Measurements from ENCODE around the gene TRIO.

TRIO gene

DNA sequence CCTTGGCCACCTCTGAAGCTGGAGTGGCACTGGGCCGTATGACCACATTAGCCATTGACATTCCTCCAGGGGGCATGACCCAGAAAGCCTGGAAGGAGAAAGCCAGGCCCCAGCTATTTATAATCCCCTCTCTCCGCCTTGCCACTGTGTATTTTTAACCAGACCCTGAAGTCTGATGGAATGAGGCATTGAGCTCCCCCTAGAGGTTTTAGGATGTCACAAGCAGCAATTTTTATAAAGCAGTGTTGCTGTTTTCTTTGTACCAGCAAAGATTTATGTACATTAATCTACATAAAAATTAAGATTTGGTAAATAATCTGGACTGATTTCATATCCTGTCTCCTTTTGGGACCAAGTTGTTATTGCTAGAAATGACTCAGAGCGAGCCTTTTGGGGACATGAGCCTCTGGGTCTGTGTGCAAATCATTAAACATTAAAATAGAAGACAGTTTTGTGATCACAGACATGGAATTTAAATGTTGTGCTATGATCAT lies 127.1 kb downstream of the TRIO start:
- peak; percentile 29 for FAIRE-seq

DNA sequence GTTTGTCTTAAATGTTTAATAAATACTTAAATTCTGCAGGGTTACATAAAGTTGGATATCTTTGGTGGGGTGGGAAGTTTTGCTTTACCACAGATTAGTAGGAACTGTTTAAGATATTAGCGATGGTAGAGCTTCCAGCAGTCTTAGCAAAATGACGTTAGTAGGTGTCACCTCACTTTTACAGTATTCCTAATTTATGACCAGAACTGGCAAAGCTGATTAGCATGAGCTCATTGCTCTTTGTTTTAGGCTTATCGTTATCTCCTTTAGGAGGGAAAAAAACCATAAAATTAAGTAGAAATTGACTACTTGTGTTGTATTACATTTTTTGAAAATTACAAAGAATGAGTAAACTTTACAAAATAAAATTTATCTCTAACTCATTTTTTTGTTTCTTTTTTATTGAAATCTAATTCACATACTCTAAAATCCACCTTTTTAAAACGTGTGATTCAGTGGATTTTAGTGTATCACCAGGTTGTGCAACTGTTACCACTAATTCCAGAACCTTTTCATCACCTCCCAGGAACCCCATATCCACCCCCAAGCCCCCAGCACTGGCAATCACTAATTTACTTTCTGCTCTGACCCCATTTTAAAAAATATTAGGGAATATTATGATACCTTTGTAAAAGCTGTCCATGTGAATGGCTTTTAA lies 129.5 kb downstream of the TRIO start:
- no peak for FAIRE-seq

DNA sequence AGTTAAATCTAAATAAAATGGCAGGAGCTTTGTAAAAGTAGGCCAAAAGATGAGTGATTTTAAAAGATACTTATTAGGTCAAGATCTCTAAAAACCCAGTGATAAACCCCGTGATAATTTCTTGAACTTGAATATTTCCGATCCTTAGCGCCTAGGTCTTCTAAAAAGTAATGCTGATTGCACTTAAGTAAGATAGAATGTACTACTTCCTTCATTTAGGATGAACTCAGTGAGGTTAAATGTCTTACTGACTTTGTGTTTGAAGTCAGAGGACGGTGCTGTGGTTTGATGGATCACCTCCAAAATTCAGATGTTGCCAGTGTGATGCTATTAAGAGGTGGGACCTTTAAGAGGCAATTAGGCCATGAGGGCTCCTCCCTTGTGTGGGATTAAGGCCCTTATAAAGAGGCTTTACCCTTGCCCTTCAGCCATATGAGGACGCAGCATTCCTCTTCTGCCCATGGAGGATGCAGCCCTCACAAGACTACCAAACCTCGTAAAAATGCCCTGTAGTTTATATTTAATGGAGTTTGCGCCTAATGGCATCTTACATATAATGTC lies 130.1 kb downstream of the TRIO start:
- no peak for FAIRE-seq

DNA sequence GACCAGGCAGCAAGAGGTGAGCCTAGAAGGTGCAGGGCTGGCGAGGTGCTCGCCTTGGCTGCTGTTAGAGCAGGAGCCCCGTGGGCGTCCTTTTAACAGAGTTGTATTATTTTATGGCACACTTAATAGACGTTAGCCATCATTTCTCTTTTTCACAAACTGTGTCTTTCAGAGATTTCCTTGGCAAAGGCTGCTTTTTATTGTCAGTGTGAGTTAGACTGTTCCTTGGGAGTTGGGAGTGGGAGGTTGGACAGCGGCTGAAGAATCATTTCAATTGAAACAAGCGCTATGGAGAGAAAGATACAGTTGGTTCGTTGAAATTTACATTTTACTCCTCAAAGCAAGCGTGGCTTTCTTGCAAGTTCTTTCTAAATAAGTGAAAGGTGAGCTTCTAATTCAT lies 133.2 kb downstream of the TRIO start:
- FAIRE-seq = no peak

DNA sequence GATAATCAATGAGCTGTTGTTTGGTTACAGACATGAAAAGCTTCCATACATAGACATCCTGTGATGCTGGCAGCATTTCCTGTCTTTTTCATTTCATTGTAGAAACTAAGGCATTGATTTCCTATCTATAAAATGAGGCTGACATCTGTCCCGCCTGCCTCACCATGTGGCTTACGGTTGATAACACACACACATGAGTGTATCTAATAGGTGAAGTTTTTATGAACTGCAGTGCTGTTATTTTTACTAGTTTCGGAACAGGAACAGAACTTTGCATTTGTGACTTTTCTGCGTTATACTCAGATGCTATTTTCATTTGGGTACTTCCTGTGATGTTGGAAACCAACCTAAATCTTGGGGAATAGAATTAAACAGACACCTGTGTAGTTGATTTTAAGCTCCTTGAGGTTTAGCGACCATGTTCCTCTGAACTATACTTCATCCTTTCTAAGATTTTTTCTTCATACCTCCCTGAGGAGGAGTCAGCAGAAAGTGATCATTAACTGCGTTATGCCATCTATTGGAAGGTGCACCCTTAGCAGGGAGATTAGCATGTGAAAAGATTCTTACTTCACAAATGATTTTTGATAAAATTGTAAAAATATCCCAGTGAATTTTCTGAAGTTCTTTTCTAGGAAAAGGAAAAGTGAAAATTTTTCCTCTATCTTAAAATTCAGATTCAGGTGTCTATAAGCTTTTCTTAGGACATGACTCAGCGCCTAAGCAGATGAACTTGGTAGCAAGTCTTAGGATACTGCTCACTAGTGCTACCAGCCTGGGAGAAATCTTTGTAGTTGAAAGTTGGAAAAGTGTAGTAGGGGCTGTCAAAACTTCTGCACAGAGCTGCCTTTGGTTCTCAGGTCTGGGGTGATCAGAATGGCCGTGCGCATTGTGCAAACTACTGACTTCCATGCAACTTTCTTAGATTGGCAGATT lies 134.5 kb downstream of the TRIO start:
- no peak for FAIRE-seq

DNA sequence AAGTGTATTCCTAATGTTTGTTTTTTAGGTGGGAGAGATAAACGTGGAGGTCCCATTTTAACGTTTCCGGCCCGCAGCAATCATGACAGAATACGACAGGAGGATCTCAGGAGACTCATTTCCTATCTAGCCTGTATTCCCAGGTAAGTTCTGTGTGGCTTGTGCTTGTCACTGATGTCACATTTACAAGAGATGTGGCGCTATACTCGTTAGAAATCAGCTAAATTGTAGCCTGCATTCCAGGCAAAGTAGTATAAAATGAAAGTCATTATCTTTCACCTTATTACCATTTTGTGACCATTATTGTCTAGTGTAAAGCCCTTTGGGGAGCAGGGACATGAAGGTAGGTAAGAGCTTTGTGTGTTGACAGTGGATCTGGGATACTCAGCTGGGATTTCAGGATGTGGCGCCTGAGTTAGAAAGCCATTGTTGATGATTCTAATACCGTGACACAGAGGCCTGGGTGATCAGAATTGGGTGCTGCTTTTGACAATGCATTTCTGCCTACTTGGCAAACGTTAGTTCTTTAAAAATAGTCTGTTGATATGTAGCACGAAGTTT lies 137.2 kb downstream of the TRIO start:
- no peak for FAIRE-seq

DNA sequence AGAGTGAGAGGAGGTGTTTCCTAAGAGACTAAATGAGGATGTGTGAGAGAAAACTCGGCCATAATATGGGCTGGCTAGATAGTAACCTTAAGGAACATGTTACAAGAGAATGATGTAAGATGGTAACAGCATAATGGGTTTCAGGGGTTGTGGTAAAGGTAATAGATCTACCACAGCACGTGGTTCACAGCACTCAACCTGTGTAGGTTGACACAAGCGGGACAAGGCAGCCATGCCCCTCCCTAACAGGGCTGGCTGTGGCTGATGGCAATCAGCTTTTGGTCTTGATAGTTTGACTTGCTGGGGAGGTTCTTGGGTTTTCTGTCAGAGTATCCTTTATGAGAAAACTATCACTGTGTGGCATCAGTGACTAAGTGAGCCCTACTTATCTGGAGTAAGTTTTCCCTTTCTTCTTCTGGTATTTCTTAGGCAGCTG lies 138.6 kb downstream of the TRIO start:
- FAIRE-seq = no peak

DNA sequence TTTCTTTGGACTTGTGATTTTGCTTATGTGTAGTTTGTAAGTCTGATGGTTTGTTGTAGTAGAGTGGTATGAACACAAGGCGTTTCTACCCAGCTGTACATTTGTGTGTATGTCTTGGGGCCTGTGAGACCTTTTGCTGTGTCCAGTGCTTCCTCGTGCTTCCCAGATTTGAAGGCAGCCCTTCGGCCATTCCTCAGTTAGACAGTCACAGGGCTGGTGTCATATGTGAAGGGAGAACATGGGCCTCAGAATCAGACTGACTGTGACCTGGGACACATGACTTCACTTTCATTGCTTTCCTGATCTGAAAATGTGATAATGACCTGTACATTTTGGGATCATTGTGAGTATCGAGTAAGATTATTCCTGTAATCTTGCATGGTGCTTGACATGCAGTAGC lies 140.0 kb downstream of the TRIO start:
- FAIRE-seq = no peak

DNA sequence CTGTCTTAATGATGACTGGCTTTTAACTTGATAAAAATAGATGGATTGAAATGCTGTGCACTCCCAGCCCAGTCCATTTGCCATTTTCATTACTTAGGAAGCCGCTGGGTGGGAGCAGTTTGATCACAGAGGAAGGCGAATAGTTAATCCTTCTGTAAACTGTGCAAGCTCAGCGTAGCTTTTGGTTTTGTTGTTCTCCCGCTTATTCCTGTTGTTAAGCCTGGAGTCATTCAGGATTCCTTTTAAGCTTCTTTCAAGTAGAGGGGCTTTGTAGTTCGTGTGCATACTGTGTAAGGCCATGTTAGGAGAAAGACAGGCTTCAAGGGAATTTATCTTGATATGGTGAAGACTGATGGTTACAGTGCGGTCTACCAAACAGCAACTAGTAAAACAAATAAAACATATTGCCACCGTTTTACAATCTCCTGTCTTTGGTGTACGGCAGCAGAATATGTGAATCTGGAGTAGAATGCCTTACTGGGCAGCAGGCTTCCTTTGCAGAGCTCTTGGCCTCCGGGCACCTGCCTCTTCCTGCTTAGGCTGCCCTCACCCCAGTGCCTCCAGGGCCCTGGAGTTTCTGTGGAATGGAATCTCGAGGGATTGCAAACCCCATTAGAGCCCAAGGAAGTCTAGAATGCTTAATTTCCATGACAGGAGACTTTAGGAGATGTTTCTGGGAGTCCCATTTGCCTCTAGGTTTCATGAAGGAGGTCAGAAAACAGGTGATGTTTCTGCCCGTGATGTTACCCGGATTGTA lies 141.4 kb downstream of the TRIO start:
- FAIRE-seq = no peak

DNA sequence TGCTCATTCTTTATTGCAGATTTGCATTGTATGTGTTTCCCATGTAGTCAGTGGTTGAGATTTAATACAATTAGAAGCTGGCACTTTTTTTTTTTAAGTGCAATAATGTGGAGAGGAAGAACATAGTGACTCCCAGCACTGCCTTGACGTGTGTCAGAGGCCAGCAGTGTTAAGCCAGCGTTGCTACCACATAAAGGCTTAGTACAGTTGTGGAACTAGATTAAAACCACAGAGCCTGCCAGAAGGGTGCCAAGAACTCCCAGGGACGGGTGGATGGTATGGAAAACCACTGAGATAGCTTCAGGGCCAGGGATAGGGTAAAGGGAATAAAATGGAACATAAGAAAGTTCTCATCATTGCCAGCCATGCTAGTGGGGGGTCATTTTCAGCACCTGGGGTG lies 142.9 kb downstream of the TRIO start:
- no peak for FAIRE-seq

DNA sequence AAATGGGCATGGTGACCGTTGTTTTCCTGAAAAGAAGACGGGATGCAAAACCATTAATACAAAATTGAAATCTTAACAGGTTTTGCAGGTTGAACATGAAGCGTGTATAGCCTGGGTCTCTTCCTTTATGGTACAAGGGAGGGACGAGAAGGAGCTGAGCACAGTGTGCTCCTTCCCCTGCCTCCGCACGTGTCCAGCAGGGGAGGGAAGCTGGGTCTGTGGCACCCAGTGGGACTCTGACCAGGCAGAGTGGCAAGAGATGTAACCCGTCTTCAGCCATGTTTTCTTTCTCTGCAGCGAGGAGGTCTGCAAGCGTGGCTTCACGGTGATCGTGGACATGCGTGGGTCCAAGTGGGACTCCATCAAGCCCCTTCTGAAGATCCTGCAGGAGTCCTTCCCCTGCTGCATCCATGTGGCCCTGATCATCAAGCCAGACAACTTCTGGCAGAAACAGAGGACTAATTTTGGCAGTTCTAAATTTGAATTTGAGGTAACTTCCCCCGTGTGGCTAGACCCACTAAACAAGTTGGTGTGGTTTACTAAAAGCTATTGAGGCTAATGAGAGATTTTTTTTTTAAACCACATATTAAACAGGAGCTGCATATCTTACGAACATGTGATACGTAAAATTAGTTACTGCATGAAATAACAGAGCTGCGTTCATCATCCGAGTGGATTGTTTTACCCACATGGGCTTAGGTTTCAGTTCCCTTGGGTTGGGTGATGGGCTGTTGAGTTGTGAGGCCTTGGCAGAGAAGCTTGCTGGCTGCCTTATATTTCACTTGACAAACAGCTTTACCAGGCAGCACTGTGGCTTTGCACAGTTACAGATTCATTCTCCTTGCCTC lies 143.7 kb downstream of the TRIO start:
- no peak for FAIRE-seq

DNA sequence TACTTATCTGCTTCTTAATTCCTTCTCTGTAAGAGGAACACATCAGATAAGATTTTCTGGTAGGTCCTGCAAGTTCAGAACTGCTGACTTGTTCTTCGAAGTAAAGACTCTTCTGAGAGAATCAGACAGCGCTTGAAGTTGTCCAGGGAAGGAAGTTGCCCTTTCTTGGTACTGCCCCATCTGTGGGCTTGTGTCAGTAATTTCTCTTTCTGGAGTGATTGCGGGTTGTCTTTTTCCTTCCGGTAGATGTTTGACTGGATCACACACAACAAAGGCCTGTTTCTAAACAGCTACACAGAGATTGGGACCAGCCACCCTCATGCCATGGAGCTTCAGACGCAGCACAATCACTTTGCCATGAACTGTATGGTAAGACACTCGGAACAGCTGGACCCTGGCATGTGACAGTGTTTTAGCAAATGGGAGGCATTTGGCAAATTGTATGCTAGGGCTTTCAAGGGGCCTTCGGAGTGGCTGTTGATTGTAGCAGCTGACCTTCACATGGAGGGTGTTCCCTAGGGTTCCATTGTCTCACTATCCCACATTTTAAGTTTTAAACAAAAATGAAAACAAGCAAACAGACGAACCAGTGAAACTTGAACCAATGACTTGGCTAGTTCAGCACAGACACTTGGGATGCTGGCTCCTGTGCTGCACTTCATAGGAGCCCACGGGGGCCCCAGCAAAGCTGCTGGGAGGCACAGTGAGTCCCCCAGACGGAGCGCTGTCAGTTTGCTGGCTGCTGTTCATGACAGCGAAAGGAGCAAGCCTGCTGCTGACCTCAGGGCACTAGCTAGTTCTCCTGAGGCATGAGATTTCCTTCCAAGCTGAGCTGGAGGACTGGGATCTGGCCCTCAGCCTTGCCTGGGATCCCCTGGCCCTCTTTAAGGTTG lies 149.9 kb downstream of the TRIO start:
- FAIRE-seq = no peak

DNA sequence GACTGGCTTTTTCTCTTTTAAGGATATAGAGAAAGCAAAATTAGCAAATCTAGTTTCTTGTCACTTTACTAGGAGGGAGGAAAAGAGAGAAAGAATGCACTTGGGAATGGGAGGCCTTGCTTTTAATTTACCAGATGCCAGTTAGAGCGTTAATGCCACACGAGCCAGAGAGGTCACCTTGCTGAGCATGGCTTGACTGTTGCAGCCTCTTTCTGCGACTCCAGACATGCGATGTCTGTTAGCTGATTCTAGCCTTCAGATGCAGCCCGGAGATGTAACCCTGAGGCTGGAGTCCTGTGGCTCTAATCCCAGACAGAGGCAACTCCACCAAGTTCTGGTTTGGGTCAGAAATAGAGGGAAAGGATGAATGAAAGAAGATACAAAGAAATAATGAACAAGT lies 152.5 kb downstream of the TRIO start:
- no peak for FAIRE-seq

DNA sequence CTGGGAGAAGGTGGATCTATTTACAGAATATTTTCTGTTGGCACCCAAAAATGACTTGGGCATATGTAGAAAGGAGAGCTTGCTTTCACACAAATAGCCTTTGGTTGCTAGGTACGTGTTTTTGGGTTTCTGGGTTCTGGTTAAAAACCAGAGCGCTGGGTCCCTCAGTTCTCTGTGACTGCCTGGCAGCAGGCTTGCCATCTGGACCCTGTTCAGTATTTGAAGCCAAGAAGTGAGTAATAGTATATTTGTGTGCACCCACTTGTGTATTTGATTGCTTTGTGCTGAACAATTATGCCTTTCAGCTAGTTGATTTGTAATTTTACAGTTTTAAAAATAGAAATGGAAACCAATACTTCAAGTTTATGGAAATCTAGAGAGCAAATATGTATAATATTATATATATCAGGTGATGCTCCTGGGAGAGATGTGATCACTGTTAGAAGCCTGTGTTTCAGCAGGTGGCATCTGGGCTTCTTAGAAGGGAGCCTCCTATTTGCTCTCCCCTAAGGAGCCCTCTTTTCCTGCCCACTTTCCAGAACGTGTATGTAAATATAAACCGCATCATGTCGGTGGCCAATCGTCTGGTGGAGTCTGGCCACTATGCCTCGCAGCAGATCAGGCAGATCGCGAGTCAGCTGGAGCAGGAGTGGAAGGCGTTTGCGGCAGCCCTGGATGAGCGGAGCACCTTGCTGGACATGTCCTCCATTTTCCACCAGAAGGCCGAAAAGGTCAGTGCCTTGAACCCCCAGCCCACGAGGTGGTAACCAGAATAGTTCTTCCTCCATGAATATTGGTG lies 153.6 kb downstream of the TRIO start:
- no peak for FAIRE-seq

DNA sequence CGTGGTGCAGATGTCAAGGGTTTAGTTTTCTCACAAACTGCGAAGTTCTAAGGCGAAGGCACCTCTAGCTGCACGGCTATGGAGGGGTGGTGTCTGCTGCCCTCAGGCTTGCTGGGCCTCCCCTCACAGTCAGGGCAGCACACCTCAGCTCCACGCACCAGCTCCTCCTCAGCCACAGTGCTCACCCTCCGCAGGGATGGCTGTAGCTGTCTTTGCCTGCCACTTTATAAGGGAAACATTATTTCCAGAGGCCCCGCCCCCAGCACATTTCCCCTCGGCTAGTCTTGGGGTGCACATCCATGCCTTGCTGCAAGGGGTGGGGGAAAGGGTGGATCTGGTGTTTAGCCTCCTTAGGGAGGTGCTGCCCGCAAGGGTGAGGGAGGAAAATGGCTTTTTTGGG lies 154.6 kb downstream of the TRIO start:
- no peak for FAIRE-seq

DNA sequence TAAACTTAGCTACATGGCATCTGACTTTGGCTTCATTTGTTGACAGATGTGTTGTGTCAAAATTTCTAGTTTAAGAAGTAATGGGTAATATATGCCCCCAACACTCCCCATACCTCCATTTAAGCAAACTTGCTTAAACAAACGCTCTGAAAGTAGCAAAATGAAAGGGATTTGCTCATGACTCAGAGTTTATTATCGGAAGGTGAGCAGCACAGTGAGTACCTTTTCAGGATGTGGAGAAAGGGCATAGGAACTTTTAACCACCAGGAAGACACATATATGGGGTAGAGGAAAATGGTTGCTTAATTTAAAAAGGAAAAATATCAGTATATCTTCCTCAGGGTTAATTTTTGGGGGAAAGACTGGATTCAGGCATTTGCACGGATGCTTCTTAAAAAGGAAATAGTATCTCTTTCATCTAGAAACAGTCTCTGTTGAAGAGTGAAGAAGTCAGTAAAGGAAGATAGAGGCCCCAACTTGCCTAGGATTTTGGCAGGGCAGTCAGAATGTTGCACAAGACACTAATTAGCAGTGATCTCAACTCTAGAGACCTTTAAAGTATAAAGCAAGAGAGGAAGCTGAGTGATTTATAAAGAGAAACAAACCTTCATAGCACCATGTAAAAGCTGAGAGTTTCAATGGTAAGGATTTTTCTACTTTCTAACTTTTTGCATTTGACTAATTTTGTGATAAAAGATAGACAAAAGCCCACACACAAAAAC lies 155.1 kb downstream of the TRIO start:
- no peak for FAIRE-seq

DNA sequence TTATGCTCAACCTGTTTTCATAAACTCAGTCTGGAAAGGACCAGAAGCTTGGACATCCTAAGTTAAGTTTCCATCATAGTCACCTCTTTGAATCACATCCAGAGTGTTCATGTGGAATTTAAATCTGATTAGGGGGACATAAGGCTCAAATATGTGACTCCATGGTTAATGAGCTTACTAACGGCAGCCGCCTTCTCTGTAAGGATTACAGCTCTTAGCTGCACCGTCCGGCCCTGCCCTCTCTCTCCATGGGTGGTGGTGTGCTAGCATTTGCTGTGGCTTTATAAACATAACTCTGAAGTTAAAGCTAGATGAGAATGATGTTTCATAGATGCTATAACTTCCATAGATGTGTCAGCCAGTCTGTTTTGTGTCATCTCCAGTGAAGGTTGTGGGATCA lies 156.5 kb downstream of the TRIO start:
- no peak for FAIRE-seq

DNA sequence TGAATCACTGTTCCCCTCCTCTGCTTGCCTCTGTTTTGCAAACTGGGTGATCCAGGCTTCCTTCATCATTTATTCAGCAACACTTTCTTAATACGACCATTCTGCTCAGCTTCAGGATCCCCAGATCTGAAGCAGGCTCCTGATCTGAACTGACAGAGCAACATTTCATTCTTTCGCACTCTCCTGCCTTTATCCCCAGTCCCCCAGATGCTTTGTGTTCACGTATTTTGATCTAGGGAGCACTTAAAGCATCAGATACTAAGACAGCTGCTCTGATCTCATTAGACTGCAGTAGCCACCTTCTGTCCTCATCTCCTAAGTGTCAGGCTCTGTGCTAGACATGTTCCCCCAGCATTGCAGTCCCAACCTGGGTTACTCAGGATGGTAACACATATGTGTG lies 158.0 kb downstream of the TRIO start:
- FAIRE-seq = no peak

DNA sequence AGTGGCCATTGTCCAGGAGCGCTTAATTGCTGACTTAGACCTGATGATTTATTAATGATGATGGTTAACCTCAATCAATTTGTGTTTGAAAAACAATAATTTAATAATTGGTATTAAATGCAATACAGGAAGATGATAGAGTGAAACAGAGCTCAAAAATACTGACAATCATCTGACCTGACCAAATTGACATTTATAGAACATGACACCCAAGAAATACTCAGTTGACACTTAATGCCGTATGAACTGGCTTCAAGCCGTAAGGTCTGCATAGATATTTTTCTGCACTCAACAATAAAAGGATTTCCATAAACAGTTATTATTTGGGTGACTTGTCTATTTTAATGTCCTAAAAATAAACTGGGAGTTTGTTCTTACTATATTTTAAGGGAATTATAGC lies 159.2 kb downstream of the TRIO start:
- FAIRE-seq = no peak

All from TTC549 (cell line).